Stimulated activated CD8-positive, alpha-beta memory T cell treated with anti-CD3 and anti-CD28 coated beads, Interleukin-15, amount 100 ng/mL, for 4 hours (primary cell): ENCODE measurements around the gene DNMT3A.

ENCODE experiments used
- DNase-seq, 2 donors: peaks; one replicate each; pipeline ENCODE4 v3.0.0-alpha.2; 2020; ENCODE audit warnings: low read depth in 2 of 2

DNMT3A gene

DNA sequence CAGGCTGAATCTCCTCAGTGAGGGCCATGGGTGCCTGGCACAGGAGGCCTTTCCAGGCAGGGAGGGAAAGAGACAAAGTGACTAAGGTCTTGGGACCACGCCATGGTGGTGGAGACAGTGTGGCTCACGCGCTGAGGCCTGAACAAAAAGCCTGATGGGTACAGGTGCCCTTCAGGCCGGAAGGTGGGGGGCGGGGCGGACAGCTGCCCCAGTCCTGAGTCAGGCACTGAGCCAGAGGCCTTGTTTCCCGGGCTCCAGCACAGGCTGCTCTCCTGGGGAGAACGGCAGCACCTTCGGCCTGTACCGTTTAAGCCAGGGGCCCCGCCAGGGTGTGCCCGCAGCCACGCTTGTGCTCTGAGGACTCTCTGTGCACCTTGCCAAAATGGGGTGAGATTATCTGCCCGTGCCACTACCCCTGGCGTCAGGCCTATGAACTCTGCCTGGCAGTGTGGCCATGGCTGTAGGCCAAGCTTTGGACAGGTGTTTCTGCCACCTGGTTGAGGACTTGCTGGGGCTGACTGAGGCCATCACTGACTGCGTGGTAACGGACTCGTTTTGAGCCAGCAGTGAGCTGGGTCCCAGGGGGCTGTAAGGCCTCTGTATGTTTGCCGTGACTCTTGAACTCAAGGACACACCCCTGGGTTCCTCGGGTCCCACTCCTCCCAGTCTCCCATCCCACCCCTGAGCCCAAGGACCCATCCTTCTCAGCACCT is 31.7 kb upstream of the DNMT3A start:
- no peak for DNase-seq

DNA sequence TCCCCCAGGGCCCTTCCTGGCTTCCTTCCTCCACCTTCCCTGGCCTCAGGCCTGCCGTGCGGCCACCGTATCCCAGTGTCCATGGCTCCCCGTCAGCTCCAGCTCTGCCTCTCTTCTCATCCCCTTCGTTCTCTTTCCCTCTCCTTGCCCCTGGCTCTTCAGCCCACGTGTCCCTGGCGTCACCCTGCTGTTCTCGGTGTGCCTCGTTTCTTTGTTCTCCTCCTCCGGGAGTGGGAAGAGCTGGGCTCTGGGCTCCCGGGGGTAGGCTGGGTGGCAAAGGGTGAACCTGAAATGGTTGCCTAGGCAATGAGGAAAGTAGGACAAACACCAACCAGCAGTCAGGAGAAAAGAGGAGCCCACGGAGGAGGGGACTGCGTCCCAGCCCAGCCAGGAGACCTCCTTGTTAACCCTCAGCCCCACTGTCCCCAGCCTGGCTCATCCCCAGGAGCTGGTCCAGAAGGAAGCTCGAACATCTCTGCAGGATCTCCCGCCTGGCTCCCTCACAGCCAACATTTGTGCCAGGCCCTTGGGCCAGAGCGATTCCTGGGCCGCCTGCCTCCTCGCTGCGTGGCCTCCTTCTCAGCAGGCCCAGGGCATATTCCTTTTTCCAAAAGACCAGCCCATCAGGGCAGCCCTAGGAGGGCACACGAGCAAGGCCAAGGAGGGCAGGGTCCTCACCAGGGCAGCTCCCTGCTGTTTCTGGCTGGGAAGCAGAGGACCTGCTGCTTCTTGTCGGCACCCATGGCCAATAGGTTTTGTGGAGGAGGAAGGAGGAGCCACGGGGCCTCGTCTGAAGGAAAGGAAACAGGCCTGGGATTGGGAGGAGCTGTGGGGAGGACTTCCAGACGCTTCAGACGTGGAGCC is 30.9 kb upstream of the DNMT3A start:
- DNase-seq: no peak

DNA sequence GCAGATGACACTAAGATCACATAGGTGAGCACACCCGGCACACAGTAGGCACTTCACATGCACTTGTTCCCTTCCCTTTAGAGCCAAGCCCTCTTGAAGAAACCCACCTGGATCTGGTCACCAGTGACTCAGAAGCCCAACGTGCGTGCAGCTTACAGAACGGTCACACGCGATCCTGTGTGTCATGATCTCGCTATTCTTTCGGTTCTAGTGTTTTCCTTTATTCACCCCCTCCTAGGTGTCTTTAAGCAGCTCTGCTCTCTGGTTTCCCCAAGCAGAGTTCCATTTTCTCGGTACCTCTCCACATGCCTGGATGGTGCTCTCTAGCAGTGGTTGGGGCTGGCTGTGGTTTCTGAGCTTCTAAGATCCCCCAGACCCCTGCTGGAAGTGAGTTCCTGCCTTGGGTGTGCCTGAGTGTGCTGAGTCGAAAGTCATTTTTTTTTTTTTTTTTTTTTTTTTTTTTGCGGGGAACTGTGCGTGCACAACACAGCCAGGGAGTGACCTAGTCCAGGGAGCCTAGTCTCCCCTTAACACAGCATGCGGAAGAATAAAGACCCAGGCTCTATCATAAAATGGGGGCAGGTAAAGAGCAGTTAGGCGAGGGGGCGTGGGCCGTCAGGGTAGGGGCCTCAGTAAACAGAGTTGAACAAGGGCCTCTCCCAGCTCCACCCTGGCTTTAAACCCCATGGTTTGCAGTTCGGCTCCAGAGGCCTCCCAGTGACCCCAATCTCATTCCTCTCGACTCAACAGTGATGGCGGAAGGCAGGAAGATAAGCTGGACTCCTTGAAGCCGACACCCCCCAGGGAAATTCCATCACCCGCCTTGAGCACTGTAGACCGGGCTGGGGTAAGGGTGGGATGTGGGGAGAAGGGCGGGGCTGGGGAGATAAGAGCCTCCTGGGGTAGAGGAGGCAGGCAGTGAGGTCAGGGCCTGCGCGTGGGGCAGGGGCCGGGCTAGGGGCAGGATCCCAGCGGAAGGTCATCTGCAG is 29.8 kb upstream of the DNMT3A start:
- DNase-seq: no peak

DNA sequence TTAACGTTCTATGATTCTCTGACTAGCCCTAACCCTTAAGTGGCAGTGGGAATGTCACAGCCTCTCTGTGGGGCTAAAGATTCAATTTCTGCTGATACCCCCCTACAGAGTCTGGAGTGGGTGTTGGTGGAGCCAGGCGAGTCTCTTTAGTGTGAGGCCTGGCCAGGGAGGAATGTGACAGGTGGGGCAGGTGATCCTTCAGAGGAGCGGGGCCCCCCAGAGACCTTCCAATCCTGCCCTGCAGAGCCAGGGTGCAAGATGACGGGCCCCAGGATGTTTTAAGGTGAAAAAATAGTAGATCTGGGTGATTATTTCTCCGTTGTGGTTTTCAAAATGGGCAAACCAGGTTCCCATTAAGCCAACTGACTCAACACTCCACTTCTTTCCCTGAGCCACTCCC is 28.2 kb upstream of the DNMT3A start:
- DNase-seq: no peak

DNA sequence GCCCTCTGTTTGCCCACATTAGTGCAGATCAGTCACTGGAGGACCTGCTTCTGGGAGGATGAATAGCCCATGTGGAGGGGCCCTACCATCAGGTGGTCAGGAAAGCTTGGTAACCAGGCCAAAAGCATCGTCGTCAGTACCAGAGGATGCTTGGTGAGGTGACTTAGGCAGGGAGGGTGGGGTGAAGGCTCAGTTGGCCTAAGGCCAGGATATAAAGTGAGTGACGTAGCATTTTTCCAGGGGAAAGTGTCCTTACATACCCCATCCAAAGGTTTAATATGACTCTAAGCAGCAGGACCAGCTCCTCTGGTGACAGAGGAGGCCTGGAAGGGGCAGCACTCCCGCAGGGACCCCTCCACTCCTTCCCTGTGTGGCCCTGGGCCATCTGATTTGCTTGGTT is 27.7 kb upstream of the DNMT3A start:
- DNase-seq: no peak

DNA sequence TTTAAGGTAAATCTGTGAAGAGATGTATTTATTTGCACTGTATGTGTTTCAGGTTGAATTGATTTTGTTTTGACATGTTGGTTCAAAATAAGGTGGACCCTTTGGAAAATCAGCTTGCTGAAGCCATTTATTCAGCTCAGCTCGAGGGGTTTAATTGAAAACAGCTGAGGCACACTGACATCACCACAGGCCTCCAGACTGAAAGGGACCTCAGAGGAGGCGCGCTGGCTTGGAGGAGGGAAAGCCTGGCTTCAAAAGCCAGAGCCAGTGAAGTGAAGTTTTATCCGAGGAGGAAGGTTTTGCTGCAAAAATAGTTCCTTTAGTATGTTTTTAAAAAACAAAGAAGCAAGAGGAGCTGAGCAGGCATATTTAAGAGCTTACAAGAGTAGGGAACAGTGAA is 26.9 kb upstream of the DNMT3A start:
- no peak for DNase-seq

DNA sequence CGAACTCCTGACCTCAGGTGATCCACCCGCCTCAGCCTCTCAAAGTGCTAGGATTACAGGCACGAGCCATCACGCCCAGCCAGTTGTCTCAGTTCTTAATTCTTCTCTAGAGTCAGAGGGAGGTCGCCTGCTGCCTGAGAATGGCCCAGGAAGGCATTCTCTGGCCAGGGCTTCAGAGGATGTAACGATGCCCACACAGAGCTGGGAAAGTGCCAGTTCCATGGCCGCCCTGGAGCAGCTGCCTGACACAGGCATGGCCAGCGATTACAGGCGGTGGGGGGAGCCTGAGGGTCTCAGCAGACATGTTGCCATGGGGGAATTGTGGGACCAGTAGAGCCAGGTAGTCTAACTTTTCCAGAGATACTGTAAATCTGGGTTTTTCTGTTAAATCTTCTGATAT is 25.6 kb upstream of the DNMT3A start:
- no peak for DNase-seq

DNA sequence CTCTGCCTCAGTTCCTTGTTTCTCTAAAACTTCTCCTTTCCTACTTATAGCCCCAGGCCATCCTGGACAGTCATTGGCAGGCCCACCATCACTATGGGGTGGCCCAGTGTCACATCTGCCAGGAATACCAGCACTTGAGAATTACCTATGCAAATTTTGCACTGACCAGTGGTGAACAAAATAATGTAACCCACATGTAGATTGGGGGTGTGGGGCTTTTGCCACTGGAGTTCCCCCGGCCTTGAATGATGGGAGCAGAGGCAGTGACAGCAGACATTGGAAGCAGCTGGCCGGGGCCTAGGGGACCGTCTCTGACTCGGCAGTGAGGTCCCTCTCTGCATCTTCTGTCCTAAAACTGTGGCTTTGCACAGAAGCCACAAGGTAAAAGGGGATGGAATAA is 24.9 kb upstream of the DNMT3A start:
- no peak for DNase-seq

DNA sequence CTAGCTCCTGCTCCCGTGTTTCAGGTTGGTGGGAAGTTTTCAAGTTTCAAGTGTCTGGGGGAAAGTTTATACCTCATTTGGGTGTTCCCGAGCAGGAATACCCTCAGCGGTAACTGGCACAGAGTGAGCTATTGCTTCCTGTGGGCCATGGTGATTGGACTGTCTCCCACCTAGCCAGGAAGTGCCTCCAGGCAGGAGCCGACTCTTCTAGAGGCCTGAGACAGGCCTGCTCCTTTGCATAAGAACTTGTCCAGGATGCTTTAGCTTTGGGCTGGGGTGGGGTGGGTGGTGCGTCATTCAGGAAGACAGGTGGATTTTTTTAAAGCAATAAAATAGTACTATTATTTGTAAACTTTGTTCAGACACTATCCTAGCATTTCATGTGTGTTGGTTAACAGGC is 23.5 kb upstream of the DNMT3A start:
- no peak for DNase-seq

DNA sequence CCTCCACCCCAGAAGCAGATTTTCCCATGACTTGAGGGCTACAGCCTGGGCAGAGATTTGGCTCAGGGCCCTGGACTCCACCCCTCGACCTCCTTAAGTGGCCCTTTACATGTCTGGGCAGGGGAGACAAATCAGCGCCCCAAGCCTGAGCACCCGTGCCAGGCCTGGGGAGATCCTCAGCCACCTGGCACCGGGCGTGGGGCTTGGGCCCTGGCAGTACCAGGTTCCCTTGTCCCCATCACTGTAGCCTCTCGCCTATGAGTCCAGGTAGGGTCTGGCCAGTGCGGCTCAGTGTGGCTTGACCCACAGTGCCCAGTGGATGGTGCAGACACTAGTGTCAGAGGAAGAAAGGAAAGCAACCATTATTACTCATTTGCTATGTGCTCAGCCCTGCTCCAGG is 22.0 kb upstream of the DNMT3A start:
- DNase-seq: no peak

DNA sequence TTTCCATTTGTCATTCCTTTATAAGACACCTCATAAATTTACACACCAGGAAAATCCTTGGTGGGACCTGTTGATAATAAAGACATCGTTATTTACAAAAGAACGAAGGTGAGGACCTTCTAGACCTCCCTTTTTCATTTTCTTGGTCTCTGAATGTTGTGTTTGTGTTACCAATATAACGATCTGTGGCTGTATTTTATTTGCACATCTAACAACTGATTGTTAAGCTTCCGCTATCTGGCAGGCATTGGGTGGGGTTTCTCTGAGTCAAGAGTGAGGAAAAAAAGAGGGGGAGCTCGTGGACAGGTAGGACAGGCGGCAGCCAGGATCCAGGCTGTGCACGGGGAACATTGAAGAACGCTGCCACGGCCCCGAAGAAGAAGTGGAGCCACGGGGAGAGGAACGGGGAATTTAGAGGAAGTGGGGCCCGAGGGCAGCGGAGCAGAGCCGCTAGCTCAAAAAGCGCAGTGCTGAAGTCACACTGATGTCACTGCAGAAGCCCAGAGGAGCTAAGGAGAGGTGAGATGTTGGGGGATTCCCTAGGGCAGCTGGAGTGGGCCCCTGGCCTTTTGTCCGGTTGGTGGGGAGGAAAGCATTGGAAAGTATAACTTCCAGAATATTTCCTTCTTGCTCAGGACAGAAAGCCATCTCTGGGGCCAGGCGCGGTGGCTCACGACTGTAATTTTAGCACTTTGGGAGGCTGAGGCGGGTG is 20.9 kb upstream of the DNMT3A start:
- peak; percentile 21 to 36 for DNase-seq

DNA sequence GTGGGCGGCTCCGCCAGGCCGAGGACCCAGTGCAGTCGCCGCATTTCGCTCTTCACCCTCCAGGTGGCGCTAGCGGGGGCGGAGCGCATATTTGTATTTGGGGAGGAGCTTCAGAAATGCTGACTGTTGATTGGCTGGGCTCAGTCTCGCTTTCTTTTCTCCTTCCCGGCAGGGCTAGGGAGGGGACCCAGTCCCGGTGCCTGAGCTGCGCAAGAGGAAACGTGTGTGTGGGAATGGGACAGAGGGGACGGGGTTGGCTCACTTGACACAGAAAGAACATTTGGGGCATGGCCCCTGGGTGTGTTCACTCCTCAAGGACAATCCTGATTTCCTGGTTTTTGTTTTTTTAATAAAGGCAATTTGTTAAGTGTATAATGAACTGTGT is 20.3 kb upstream of the DNMT3A start:
- peak; percentile 85 for DNase-seq

DNA sequence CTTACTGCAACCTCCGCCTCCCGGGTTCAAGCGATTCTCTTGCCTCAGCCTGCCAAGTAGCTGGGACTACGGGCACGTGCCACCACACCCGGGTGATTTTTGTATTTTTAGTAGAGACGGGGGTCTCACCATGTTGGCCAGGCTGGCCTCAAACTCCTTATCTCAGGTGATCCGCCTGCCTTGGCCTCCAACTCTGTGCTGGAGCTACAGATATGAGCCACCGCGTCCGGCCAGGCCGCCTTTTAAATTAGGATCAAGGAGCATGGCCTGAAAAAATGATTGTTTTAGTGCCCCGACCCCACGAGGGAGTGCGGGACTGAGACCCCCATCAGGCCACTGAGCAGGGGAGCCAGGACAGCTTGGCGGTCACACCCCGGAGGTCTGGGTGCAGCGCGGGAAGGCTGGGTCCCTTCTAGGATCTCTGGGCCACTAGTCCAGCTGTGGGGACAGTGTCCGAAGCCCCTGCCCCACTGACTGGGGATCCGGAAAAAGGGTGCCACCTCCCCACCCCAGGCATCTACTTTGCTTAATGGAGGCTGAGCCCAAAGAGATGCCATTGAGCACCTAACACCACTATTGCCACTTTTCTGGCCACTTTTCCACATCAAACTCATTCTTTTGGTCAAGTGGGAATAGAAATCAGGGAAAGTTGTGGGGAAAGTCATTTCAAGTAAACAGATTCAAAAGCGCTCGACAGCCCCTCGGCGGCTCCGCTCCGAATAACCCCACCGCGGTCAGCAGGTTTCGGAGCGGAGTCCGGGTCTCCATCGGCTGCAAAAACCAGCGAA is 19.7 kb upstream of the DNMT3A start:
- no peak for DNase-seq

DNA sequence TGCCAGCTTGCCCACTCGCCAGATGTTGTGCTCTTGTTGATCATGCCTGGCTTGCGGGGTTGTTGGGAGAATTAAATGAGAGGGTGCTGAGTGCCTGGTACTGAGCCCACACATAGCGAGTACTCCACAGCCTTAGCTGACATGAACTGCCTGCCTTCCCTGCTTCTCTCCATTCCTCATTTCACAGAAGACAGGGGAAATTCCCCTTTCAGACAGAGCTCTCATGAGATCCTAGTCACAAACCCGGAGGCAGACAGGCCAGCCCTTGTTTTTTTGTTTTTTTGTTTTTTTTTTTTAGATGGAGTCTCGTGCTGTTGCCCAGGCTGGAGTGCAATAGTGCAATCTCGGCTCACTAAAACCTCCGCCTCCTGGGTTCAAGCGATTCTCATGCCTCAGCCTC is 17.1 kb upstream of the DNMT3A start:
- no peak for DNase-seq

DNA sequence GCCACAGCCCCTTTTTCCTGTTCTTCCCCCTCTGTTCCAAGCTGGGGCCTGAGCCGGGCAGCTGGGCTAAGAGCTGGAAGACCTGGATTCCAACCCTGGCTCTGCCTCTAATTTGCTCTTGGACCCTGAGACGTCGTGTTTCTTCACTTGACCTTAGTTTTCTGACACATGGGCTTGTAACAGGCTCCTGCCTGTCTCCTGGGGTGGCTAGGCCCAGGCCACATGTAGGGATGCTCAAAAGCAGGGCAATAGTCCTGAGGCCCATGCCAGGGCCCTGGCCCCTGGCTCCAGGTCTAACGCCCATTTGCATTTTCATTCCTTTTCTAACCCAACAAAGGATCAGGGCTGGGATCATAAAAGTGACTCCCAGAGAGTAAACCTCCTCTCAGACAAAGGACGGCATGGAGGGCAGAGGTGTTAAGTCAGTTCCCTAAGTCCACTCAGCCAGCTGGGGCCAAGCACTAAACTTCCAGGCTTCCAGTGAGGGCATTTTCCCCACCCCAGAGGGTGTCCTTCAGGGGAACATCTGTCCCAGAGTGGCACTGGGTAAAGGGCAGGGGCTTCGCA is 16.6 kb upstream of the DNMT3A start:
- DNase-seq: no peak

DNA sequence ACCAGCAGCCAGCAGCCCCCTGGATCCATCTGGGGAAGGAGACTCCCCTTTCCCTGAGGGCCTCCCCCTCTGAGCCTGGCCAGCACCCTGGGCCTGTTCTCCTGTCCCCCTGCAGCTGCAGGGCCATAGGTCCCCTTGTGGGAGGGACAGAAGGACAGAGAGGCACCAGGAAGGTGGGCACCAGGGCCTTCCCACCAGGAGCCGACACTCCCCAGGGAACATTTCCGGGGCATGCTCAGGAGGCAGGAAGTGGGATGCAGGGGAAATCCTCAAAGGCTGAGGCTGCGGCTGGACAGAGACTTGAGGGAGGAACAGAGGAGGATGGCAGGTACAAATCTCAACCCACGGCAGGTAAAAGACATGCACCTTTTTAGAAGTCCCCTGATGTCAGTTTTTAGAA is 14.4 kb upstream of the DNMT3A start:
- DNase-seq: no peak

DNA sequence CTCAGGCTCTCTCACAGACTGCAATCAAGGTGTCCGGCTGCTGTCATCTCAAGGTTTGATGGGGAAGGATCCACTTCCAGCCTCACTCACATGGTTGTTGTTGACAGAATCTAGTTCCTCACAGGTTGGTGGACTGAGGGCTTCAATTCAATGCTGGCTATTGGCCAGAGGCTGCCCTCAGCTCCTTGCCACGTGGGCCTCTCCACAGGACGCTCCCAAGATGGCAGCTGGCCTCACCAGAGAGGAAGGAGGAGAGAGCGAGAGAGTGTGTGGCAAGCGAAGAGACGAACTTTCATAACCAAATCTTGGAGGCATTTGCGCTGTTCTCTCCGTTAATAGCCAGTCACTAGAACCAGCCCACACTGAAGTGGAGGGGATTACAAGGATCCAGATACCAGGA is 13.5 kb upstream of the DNMT3A start:
- no peak for DNase-seq

DNA sequence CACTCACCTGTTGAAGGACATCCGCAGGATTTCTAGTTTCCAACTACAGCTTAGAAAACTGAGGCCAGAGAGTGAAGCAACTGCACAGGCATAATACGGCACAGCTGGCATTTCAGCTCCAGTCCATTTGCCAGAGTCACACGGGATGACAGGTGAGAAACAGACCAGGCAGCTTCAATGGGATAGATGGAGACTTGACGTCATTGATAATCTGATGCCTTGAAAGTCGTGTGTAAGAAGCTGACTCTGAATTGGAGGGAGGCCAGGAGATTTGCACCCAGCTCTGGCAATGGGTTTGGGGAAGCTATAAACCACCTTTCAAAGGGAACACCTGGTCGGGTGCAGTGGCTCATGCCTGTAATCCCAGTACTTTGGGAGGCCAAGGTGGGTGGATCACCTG is 12.4 kb upstream of the DNMT3A start:
- no peak for DNase-seq

DNA sequence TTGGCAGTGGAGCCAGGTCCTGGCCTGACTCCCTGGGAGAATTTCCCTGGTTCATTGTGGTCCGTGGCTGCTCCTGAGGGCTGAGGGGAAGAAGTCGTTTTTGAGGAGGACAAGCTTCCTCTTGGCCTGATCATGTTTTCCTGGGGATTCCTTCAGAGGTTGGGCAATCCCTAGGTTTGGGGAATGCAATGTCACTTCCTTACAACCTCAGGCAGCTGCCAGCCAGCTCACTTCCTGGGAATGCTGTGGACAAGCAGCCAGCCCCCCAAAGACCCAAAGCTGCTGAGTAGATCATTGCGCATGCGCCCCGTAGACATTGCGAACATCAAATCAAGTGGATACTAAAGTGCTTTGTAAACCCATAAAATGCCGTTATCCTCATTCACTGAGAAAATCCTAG is 7.7 kb upstream of the DNMT3A start:
- DNase-seq: no peak

DNA sequence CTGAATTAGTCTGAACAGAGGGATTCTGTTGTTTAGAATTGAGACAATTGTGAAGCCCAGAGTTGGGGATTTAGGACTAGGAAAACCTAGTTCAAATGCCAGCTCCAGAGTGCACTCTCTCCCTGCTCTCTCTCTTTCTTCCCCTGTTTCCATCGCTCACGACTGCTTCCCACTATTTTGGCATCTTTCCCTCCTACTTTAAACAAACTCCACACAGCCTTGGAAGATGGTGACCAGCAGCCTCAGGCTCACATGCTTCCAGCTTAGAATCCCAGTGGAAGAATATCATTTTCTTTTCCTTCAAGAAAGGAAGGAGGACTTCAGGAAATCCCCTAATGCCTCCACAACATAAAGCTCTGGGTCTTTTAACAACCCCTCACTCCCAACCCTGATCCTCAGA is 6.1 kb upstream of the DNMT3A start:
- no peak for DNase-seq
